CD4-positive, alpha-beta memory T cell (primary cell): ENCODE results near the gene SLC7A7. TPM values are rescaled to one million over a fixed set of nuclear protein-coding genes. Genes with fewer than 3 reads are reported as not detected.
"Not testable (repeated sequence)": the region's sequence is repeated elsewhere in the genome, so short reads cannot be mapped to it uniquely, and the experiment has no call there.

Source experiments
- CTCF ChIA-PET: fragments of 350-600 bp; sonication (Branson Sonifier 250); formaldehyde crosslinking; loops from one replicate; lab custom pipeline; 2021; ENCODE audit warnings: inconsistent platforms; ENCODE audit not compliant: partially characterized antibody; lab: Charles Lee
- POLR2A ChIA-PET: fragments of 350-600 bp; sonication (Branson Sonifier 250); formaldehyde crosslinking; loops from one replicate; lab custom pipeline; 2021; ENCODE audit not compliant: partially characterized antibody; lab: Charles Lee
- DNase-seq, 5 donors: peaks; one replicate each; pipeline versions ENCODE4 v3.0.0 to v3.0.0-alpha.2; 2020 to 2022; ENCODE audit warnings: mixed read lengths in 1 of 5
- H3K27ac ChIP-seq: one replicate; pipeline ENCODE4 v1.7.0; 2013; ENCODE audit warnings: low read depth, low read length
- H3K27me3 ChIP-seq: 2 replicates; pipeline ENCODE4 v1.7.0; 2013; ENCODE audit warnings: mild to moderate bottlenecking, low read length, moderate library complexity; ENCODE audit not compliant: insufficient read depth
- H3K36me3 ChIP-seq: 2 replicates; pipeline ENCODE4 v1.7.0; 2013; ENCODE audit warnings: mild to moderate bottlenecking, low read length, moderate library complexity; ENCODE audit not compliant: insufficient read depth
- H3K4me1 ChIP-seq: 2 replicates; pipeline ENCODE4 v1.7.0; 2013; ENCODE audit warnings: mild to moderate bottlenecking, low read length, moderate library complexity; ENCODE audit not compliant: insufficient read depth
- H3K4me3 ChIP-seq, 2 donors: one replicate each; pipeline ENCODE4 v1.7.0; 2013; ENCODE audit warnings: low read length in 2 of 2, mild to moderate bottlenecking in 1 of 2
- H3K9me3 ChIP-seq, 2 donors: one replicate each; pipeline ENCODE4 v1.7.0; 2013; ENCODE audit warnings: low read length in 2 of 2, control low read depth in 1 of 2; ENCODE audit not compliant: control insufficient read depth in 1 of 2
- H3K27ac Mint-ChIP-seq, 7 donors: one replicate each; pipeline ENCODE4 v1.8.0; 2020 to 2021; ENCODE audit warnings: mixed read lengths in 7 of 7, mild to moderate bottlenecking in 6 of 7, inconsistent platforms in 3 of 7, moderate library complexity in 3 of 7
- H3K27me3 Mint-ChIP-seq, 2 donors: one replicate each; pipeline ENCODE4 v1.8.0; 2020 to 2021; ENCODE audit warnings: mixed read lengths in 2 of 2
- H3K36me3 Mint-ChIP-seq, 2 donors: one replicate each; pipeline ENCODE4 v1.8.0; 2020 to 2021; ENCODE audit warnings: mixed read lengths in 2 of 2, inconsistent platforms in 1 of 2, mild to moderate bottlenecking in 1 of 2
- H3K4me1 Mint-ChIP-seq, 4 donors: one replicate each; pipeline ENCODE4 v1.8.0; 2020 to 2021; ENCODE audit warnings: mixed read lengths in 4 of 4, mild to moderate bottlenecking in 1 of 4
- H3K4me3 Mint-ChIP-seq, 8 donors: one replicate each; pipeline ENCODE4 v1.8.0; 2020 to 2021; ENCODE audit warnings: mixed read lengths in 8 of 8, mild to moderate bottlenecking in 7 of 8, moderate library complexity in 6 of 8, inconsistent platforms in 3 of 8
- H3K9me3 Mint-ChIP-seq, 8 donors: one replicate each; pipeline ENCODE4 v1.8.0; 2020 to 2021; ENCODE audit warnings: mixed read lengths in 8 of 8, mild to moderate bottlenecking in 5 of 8, inconsistent platforms in 3 of 8, moderate library complexity in 1 of 8
- intact Hi-C: fragments of 100-400 bp; cut with micrococcal nuclease; formaldehyde crosslinking; loops from one replicate; pipeline ENCODE4 v1.15.1; 2023
- polyA plus RNA-seq, 2 donors: library from polyadenylated mRNA; unstranded; fragments of 300-500 nt; fragmentation: Illumina TruSeq; gene quantifications; one replicate each; pipeline ENCODE4 v1.2.3, GENCODE V29; 2021
- total RNA-seq, 2 experiments: library from RNA; stranded (reverse); gene quantifications; one replicate each; pipeline ENCODE4 v1.2.3, GENCODE V29; 2021

The SLC7A7 gene
- total and polyA plus RNA-seq, 4 experiments from 2014 or later = 0.21 to 1.5 (median 0.72) TPM

- H3K27me3 Mint-ChIP-seq, H3K4me1 Mint-ChIP-seq, H3K4me1 ChIP-seq, intact Hi-C loops, H3K4me3 Mint-ChIP-seq, H3K36me3 Mint-ChIP-seq, POLR2A ChIA-PET, H3K4me3 ChIP-seq, DNase-seq, H3K36me3 ChIP-seq, H3K27me3 ChIP-seq, H3K9me3 ChIP-seq, H3K27ac ChIP-seq, H3K9me3 Mint-ChIP-seq, H3K27ac Mint-ChIP-seq: not testable (repeated sequence)
- CTCF ChIA-PET = interaction anchor here (0.9 kb wide), 1 partner anchor 343 kb away, joined by 3 read pairs; no protein-coding TSS in a partner anchor
Observed at GRCh38 chr14:22725374-22725773, 89.9 kb downstream of the SLC7A7 start.

- H3K4me1 ChIP-seq, H3K27ac ChIP-seq, CTCF ChIA-PET, H3K36me3 Mint-ChIP-seq, H3K9me3 Mint-ChIP-seq, DNase-seq, H3K4me3 ChIP-seq, H3K27me3 Mint-ChIP-seq, H3K27me3 ChIP-seq, H3K9me3 ChIP-seq, H3K27ac Mint-ChIP-seq, POLR2A ChIA-PET, H3K4me1 Mint-ChIP-seq, H3K36me3 ChIP-seq, intact Hi-C loops, H3K4me3 Mint-ChIP-seq: not testable (repeated sequence)
Observed at GRCh38 chr14:22724847-22725246, 90.4 kb downstream of the SLC7A7 start.

GRCh38 chr14:22723815-22724214, 91.4 kb downstream of the SLC7A7 start:
- Histone ChIP-seq H3K36me3 (no peaks in the 10 kb centered on the region), H3K4me1 (no peaks in the 10 kb centered on the region), H3K27me3 (no peaks in the 10 kb centered on the region), H3K9me3 (no peaks in the 10 kb centered on the region), H3K27ac (no peak overlapping the region), H3K4me3 (no peak overlapping the region)
- Mint-ChIP-seq H3K9me3 (peaks cover 0 to 2% (median 0%) of the 10 kb centered on the region in 8 donors), H3K27ac (no peak overlapping the region), H3K4me3 (no peak overlapping the region), H3K4me1 (no peaks in the 10 kb centered on the region), H3K27me3 (peaks cover 1% of the 10 kb centered on the region in 2 donors), H3K36me3 (no peaks in the 10 kb centered on the region)
- DNase-seq = no peak
- intact Hi-C loops = no loop called here
- ChIA-PET POLR2A (no interaction called here), CTCF (interaction anchor here (0.9 kb wide), 1 partner anchor 153 kb away, joined by 6 read pairs; no protein-coding TSS in a partner anchor)

Other genes starting within 250 kb of the SLC7A7 start
- 100 to 1,000 TPM; 110 to 124 TPM for gene DAD1, start 226.2 kb downstream of the SLC7A7 start, total RNA-seq
- gene DAD1, start 226.2 kb downstream of the SLC7A7 start, polyA plus RNA-seq = 100 to 1,000 TPM; 602 to 735 TPM
- 10 to 100 TPM; 18.8 to 22.4 TPM for gene ABHD4, start 217.1 kb downstream of the SLC7A7 start, total RNA-seq
- 10 to 100 TPM in 1 of 2 donors, 1 to 10 TPM in 1; 6.2 to 12.9 TPM for gene ABHD4, start 217.1 kb downstream of the SLC7A7 start, polyA plus RNA-seq
- gene OR6J1, start 171.1 kb downstream of the SLC7A7 start, total RNA-seq = not detected
- gene OR6J1, start 171.1 kb downstream of the SLC7A7 start, polyA plus RNA-seq = not detected
- 100 to 1,000 TPM; 129 to 137 TPM for gene OXA1L, start 48.7 kb downstream of the SLC7A7 start, total RNA-seq
- 10 to 100 TPM; 54.6 to 66.1 TPM for gene OXA1L, start 48.7 kb downstream of the SLC7A7 start, polyA plus RNA-seq
- 10 to 100 TPM; 58.0 to 68.3 TPM for gene MRPL52, start 14.5 kb upstream of the SLC7A7 start, total RNA-seq
- 100 to 1,000 TPM in 1 of 2 donors, 10 to 100 TPM in 1; 97.4 to 164 TPM for gene MRPL52, start 14.5 kb upstream of the SLC7A7 start, polyA plus RNA-seq
- gene MMP14, start 21.1 kb upstream of the SLC7A7 start, total RNA-seq = 1 to 10 TPM; 3.0 to 3.8 TPM
- not detected for gene MMP14, start 21.1 kb upstream of the SLC7A7 start, polyA plus RNA-seq
- 10 to 100 TPM; 93.1 to 98.1 TPM for gene LRP10, start 56.3 kb upstream of the SLC7A7 start, total RNA-seq
- gene LRP10, start 56.3 kb upstream of the SLC7A7 start, polyA plus RNA-seq = 100 to 1,000 TPM in 1 of 2 donors, 10 to 100 TPM in 1; 92.0 to 118 TPM
- gene REM2, start 67.8 kb upstream of the SLC7A7 start, total RNA-seq = 1 to 10 TPM; 4.4 to 4.6 TPM
- gene REM2, start 67.8 kb upstream of the SLC7A7 start, polyA plus RNA-seq = 1 to 10 TPM in 1 of 2 donors, under 1 TPM in 1; 0.55 to 1.5 TPM
- gene RBM23, start 103.7 kb upstream of the SLC7A7 start, total RNA-seq = 100 to 1,000 TPM; 119 to 123 TPM
- gene RBM23, start 103.7 kb upstream of the SLC7A7 start, polyA plus RNA-seq = 10 to 100 TPM; 57.1 to 58.3 TPM
- 10 to 100 TPM; 25.8 to 30.5 TPM for gene PRMT5, start 113.9 kb upstream of the SLC7A7 start, total RNA-seq
- 10 to 100 TPM; 50.6 to 65.1 TPM for gene PRMT5, start 113.9 kb upstream of the SLC7A7 start, polyA plus RNA-seq
- 10 to 100 TPM; 32.6 to 35.7 TPM for gene HAUS4, start 141.7 kb upstream of the SLC7A7 start, total RNA-seq
- 10 to 100 TPM; 29.1 to 31.3 TPM for gene HAUS4, start 141.7 kb upstream of the SLC7A7 start, polyA plus RNA-seq
- gene AJUBA, start 167.1 kb upstream of the SLC7A7 start, total RNA-seq = 1 to 10 TPM; 2.8 to 3.9 TPM
- 1 to 10 TPM in 1 of 2 donors, under 1 TPM in 1; 0.30 to 1.3 TPM for gene AJUBA, start 167.1 kb upstream of the SLC7A7 start, polyA plus RNA-seq
- 10 to 100 TPM; 13.2 to 13.3 TPM for gene C14orf93, start 194.7 kb upstream of the SLC7A7 start, total RNA-seq
- gene C14orf93, start 194.7 kb upstream of the SLC7A7 start, polyA plus RNA-seq = 1 to 10 TPM; 6.0 to 7.9 TPM
- gene PSMB5, start 219.5 kb upstream of the SLC7A7 start, total RNA-seq = 10 to 100 TPM; 31.4 to 33.6 TPM
- 10 to 100 TPM; 52.9 to 56.6 TPM for gene PSMB5, start 219.5 kb upstream of the SLC7A7 start, polyA plus RNA-seq
- gene PSMB11, start 226.8 kb upstream of the SLC7A7 start, total RNA-seq = not detected
- gene PSMB11, start 226.8 kb upstream of the SLC7A7 start, polyA plus RNA-seq = not detected
- 1 to 10 TPM; 1.3 to 1.6 TPM for gene CDH24, start 242.1 kb upstream of the SLC7A7 start, total RNA-seq
- gene CDH24, start 242.1 kb upstream of the SLC7A7 start, polyA plus RNA-seq = under 1 TPM; 0.15 to 0.53 TPM